ENCODE measurements around the gene FOXP3. TPM values are rescaled to one million over a fixed set of nuclear protein-coding genes. Genes with fewer than 3 reads are reported as not detected.

Gene FOXP3
- total RNA-seq, 1 donor from 2014 or later: 0.71 TPM

- Histone ChIP-seq H3K27me3 (ENCODE audit: control insufficient read depth, insufficient read depth, low read length) (no peaks in the 10 kb centered on the region), H3K4me3 (ENCODE audit: low read depth, low read length) (no peak overlapping the region), H3K36me3 (ENCODE audit: control insufficient read depth, insufficient read depth, low read length) (no peaks in the 10 kb centered on the region)
- DNase-seq (ENCODE audit: low read depth): no peak
- TF ChIP-seq, protein P1, sequence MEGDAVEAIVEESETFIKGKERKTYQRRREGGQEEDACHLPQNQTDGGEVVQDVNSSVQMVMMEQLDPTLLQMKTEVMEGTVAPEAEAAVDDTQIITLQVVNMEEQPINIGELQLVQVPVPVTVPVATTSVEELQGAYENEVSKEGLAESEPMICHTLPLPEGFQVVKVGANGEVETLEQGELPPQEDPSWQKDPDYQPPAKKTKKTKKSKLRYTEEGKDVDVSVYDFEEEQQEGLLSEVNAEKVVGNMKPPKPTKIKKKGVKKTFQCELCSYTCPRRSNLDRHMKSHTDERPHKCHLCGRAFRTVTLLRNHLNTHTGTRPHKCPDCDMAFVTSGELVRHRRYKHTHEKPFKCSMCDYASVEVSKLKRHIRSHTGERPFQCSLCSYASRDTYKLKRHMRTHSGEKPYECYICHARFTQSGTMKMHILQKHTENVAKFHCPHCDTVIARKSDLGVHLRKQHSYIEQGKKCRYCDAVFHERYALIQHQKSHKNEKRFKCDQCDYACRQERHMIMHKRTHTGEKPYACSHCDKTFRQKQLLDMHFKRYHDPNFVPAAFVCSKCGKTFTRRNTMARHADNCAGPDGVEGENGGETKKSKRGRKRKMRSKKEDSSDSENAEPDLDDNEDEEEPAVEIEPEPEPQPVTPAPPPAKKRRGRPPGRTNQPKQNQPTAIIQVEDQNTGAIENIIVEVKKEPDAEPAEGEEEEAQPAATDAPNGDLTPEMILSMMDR (IDR thresholded peaks at IDR 0.05; ENCODE audit: insufficient read depth, low read length, poor library complexity, severe bottlenecking): no peak
These were observed 56.1 kb downstream of the FOXP3 start for GRCh38 chrX:49208399-49208798.

DNA sequence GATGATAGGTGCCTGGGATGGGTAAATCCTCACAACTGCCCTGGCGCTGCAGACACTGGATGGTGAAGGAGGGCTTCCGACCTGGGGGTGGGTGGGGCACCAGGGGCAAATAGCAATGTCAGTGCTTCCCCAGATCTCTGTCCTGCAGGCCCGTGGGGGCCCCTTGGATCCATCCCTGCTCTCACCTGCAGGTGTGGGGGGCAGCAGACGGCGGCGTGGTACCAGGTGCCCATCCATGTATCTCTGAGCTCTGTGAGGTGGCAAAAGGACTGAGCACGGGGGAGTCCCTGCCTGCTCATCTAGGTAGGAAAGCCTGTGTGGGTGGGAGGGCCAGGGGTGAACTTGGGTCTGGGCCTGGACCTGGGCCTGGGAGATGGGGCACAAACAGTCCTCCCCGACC is 58.0 kb downstream of the FOXP3 start:
- no peak for DNase-seq (ENCODE audit: low read depth)
- TF ChIP-seq, protein P1 (IDR thresholded peaks at IDR 0.05; ENCODE audit: insufficient read depth, low read length, poor library complexity, severe bottlenecking): no peak
- Histone ChIP-seq H3K27me3 (ENCODE audit: control insufficient read depth, insufficient read depth, low read length) (no peaks in the 10 kb centered on the region), H3K4me3 (ENCODE audit: low read depth, low read length) (no peak overlapping the region), H3K36me3 (ENCODE audit: control insufficient read depth, insufficient read depth, low read length) (no peaks in the 10 kb centered on the region)

GRCh38 chrX:49205443-49205842 is 59.1 kb downstream of the FOXP3 start:
- Histone ChIP-seq H3K36me3 (ENCODE audit: control insufficient read depth, insufficient read depth, low read length) (no peaks in the 10 kb centered on the region), H3K27me3 (ENCODE audit: control insufficient read depth, insufficient read depth, low read length) (no peaks in the 10 kb centered on the region), H3K4me3 (ENCODE audit: low read depth, low read length) (no peak overlapping the region)
- no peak for DNase-seq (ENCODE audit: low read depth)
- TF ChIP-seq, protein P1 (IDR thresholded peaks at IDR 0.05; ENCODE audit: insufficient read depth, low read length, poor library complexity, severe bottlenecking): no peak

- no peak overlapping the region for H3K4me3 ChIP-seq (ENCODE audit: low read depth, low read length)
- TF ChIP-seq, protein P1 (IDR thresholded peaks at IDR 0.05; ENCODE audit: insufficient read depth, low read length, poor library complexity, severe bottlenecking): no peak
- H3K36me3 ChIP-seq (ENCODE audit: control insufficient read depth, insufficient read depth, low read length): no peaks in the 10 kb centered on the region
- H3K27me3 ChIP-seq (ENCODE audit: control insufficient read depth, insufficient read depth, low read length): no peaks in the 10 kb centered on the region
- no peak for DNase-seq (ENCODE audit: low read depth)
These were observed 59.8 kb downstream of the FOXP3 start for GRCh38 chrX:49204709-49205108.

- Histone ChIP-seq H3K27me3 (ENCODE audit: control insufficient read depth, insufficient read depth, low read length) (peaks cover 3% of the 10 kb centered on the region), H3K4me3 (ENCODE audit: low read depth, low read length) (no peak overlapping the region), H3K36me3 (ENCODE audit: control insufficient read depth, insufficient read depth, low read length) (no peaks in the 10 kb centered on the region)
- TF ChIP-seq, protein P1 (IDR thresholded peaks at IDR 0.05; ENCODE audit: insufficient read depth, low read length, poor library complexity, severe bottlenecking): no peak
- DNase-seq (ENCODE audit: low read depth): no peak
These were observed 60.5 kb downstream of the FOXP3 start for GRCh38 chrX:49204017-49204416.

DNA sequence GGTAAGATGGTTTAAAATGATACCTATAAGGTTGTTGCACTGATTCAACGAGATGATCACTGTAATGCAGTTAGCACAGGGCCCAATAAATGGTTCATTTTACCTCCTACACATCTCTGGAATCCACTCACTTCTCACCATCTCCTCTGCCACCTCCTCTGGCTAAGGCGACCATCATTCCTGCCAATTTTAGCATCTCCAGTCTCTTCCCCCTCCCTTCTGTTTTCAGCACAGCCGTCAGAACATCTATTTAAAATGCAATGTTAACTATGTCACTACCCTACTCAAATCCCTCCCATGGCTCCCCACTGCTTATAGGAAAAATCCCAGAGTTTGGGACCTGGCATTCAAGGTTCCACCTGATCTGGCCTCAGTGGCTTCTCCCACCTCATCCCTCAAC is 61.0 kb downstream of the FOXP3 start:
- TF ChIP-seq, protein P1 (IDR thresholded peaks at IDR 0.05; ENCODE audit: insufficient read depth, low read length, poor library complexity, severe bottlenecking): no peak
- Histone ChIP-seq H3K4me3 (ENCODE audit: low read depth, low read length) (no peak overlapping the region), H3K27me3 (ENCODE audit: control insufficient read depth, insufficient read depth, low read length) (peaks cover 3% of the 10 kb centered on the region), H3K36me3 (ENCODE audit: control insufficient read depth, insufficient read depth, low read length) (no peaks in the 10 kb centered on the region)
- no peak for DNase-seq (ENCODE audit: low read depth)
